Colonic mucosa (tissue), 4 donors: ENCODE data around the gene TMEM185B. TPM values are rescaled to one million over a fixed set of nuclear protein-coding genes. Genes with fewer than 3 reads are reported as not detected.

Experiments used
- DNase-seq: peaks from one replicate; pipeline ENCODE4 v3.0.0-alpha.2; 2020
- H3K27ac ChIP-seq: fragments of 200-600 bp; one replicate; pipeline ENCODE4 v1.8.0; 2021
- H3K27me3 ChIP-seq: fragments of 200-600 bp; one replicate; pipeline ENCODE4 v1.8.0; 2021
- H3K36me3 ChIP-seq: fragments of 200-600 bp; one replicate; pipeline ENCODE4 v1.8.0; 2021
- H3K4me1 ChIP-seq: fragments of 200-600 bp; one replicate; pipeline ENCODE4 v1.8.0; 2021; ENCODE audit warnings: mild to moderate bottlenecking
- H3K4me3 ChIP-seq: fragments of 200-600 bp; one replicate; pipeline ENCODE4 v1.8.0; 2021
- H3K9ac ChIP-seq, 2 donors: one replicate each; pipeline ENCODE4 v1.7.0; 2013; ENCODE audit warnings: control low read depth in 2 of 2, low read depth in 2 of 2, low read length in 2 of 2
- H3K9me3 ChIP-seq: fragments of 200-600 bp; one replicate; pipeline ENCODE4 v1.8.0; 2021
- CTCF ChIP-seq: fragments of 200-600 bp; IDR thresholded peaks from one replicate; pipeline ENCODE4 v1.8.0; 2022; ENCODE audit warnings: antibody characterized with exemption, mild to moderate bottlenecking
- intact Hi-C: fragments of 100-400 bp; cut with DNase I; formaldehyde crosslinking; loops from one replicate; pipeline ENCODE4 v1.14.1; 2022
- total RNA-seq, 2 donors: library from RNA; stranded (reverse); fragmentation: NEBNext Ultra II Directional in 1 of 2; extraction: Animal tissue kit (Norgen Biotek cat#: 25700) in 1 of 2; gene quantifications; one replicate each; pipeline ENCODE4 v1.2.1, GENCODE V29; 2021
- donor health status: healthy.
- donor health status: DM: no; HTN: no; CAD: no.
- donor health status: DM: no; HTN: no; CAD: no.

Gene TMEM185B
- total RNA-seq, 2 donors from 2014 or later, result 14.4 to 16.5 TPM

- Histone ChIP-seq H3K4me3 (no peak overlapping the region), H3K9ac (no peak overlapping the region), H3K4me1 (no peaks in the 10 kb centered on the region), H3K27me3 (no peaks in the 10 kb centered on the region), H3K36me3 (no peaks in the 10 kb centered on the region), H3K9me3 (no peaks in the 10 kb centered on the region), H3K27ac (no peak overlapping the region)
- no peak for TF ChIP-seq CTCF
- no peak for DNase-seq
- intact Hi-C loops, result loop anchor here (10.0 kb wide), 1 partner anchor 105 kb away; no protein-coding TSS in a partner anchor
Observed at GRCh38 chr2:120209427-120210269, 13.6 kb downstream of the TMEM185B start.

- intact Hi-C loops, result loop anchor here (10.0 kb wide), 1 partner anchor 106 kb away; no protein-coding TSS in a partner anchor
- Histone ChIP-seq H3K27me3 (no peaks in the 10 kb centered on the region), H3K36me3 (no peaks in the 10 kb centered on the region), H3K9me3 (no peaks in the 10 kb centered on the region), H3K9ac (no peak overlapping the region), H3K27ac (no peak overlapping the region), H3K4me1 (no peaks in the 10 kb centered on the region), H3K4me3 (no peak overlapping the region)
- TF ChIP-seq CTCF, result no peak
- no peak for DNase-seq
Observed at GRCh38 chr2:120208381-120209353, 14.5 kb downstream of the TMEM185B start.

- intact Hi-C loops, result loop anchor here (10.0 kb wide), 1 partner anchor 109 kb away; no protein-coding TSS in a partner anchor
- TF ChIP-seq CTCF, result peak; percentile 40
- H3K9me3 ChIP-seq, result no peaks in the 10 kb centered on the region
- no peak overlapping the region for H3K27ac ChIP-seq
- H3K36me3 ChIP-seq, result no peaks in the 10 kb centered on the region
- no peaks in the 10 kb centered on the region for H3K4me1 ChIP-seq
- H3K9ac ChIP-seq, result no peak overlapping the region
- H3K4me3 ChIP-seq, result no peak overlapping the region
- no peaks in the 10 kb centered on the region for H3K27me3 ChIP-seq
- DNase-seq, result peak; percentile 54
Observed at GRCh38 chr2:120206022-120206581, 17.1 kb downstream of the TMEM185B start.

- Histone ChIP-seq H3K4me1 (no peaks in the 10 kb centered on the region), H3K9me3 (no peaks in the 10 kb centered on the region), H3K27me3 (no peaks in the 10 kb centered on the region), H3K4me3 (no peak overlapping the region), H3K27ac (no peak overlapping the region), H3K9ac (no peak overlapping the region), H3K36me3 (no peaks in the 10 kb centered on the region)
- no peak for DNase-seq
- TF ChIP-seq CTCF, result no peak
- intact Hi-C loops, result loop anchor here (10.0 kb wide), 1 partner anchor 110 kb away; no protein-coding TSS in a partner anchor
Observed at GRCh38 chr2:120204945-120205670, 18.1 kb downstream of the TMEM185B start.
